ENCODE data around the gene DNER. TPM values are rescaled to one million over a fixed set of nuclear protein-coding genes. Genes with fewer than 3 reads are reported as not detected.

Gene DNER
- total RNA-seq, 1 donor from 2014 or later, result 1.8 TPM

GRCh38 chr2:229335877-229336346, 378.4 kb downstream of the DNER start:
- H3K36me3 ChIP-seq (ENCODE audit: control insufficient read depth, insufficient read depth, low read length), result no peaks in the 10 kb centered on the region
- FAIRE-seq (no peak), DNase-seq (ENCODE audit: low read depth) (no peak)
- no peak overlapping the region for H3K4me3 ChIP-seq (ENCODE audit: low read depth, low read length)
- no peak for TF ChIP-seq CTCF (IDR thresholded peaks at IDR 0.05; ENCODE audit: insufficient read depth, low read length, severe bottlenecking)
- no peaks in the 10 kb centered on the region for H3K27me3 ChIP-seq (ENCODE audit: control insufficient read depth, insufficient read depth, low read length)

- TF ChIP-seq CTCF (IDR thresholded peaks at IDR 0.05; ENCODE audit: insufficient read depth, low read length, severe bottlenecking), result no peak
- no peak for FAIRE-seq
- no peak for DNase-seq (ENCODE audit: low read depth)
- no peaks in the 10 kb centered on the region for H3K36me3 ChIP-seq (ENCODE audit: control insufficient read depth, insufficient read depth, low read length)
- H3K27me3 ChIP-seq (ENCODE audit: control insufficient read depth, insufficient read depth, low read length), result no peaks in the 10 kb centered on the region
- no peak overlapping the region for H3K4me3 ChIP-seq (ENCODE audit: low read depth, low read length)
Measured at GRCh38 chr2:229335330-229335729, 379.0 kb downstream of the DNER start.

- Histone ChIP-seq H3K36me3 (ENCODE audit: control insufficient read depth, insufficient read depth, low read length) (no peaks in the 10 kb centered on the region), H3K27me3 (ENCODE audit: control insufficient read depth, insufficient read depth, low read length) (no peaks in the 10 kb centered on the region), H3K4me3 (ENCODE audit: low read depth, low read length) (no peak overlapping the region)
- no peak for TF ChIP-seq CTCF (IDR thresholded peaks at IDR 0.05; ENCODE audit: insufficient read depth, low read length, severe bottlenecking)
- DNase-seq (ENCODE audit: low read depth) (no peak), FAIRE-seq (no peak)
Measured at GRCh38 chr2:229330952-229331351, 383.4 kb downstream of the DNER start.

GRCh38 chr2:229319558-229319957, 394.8 kb downstream of the DNER start:
- FAIRE-seq (no peak), DNase-seq (ENCODE audit: low read depth) (no peak)
- Histone ChIP-seq H3K4me3 (ENCODE audit: low read depth, low read length) (no peak overlapping the region), H3K27me3 (ENCODE audit: control insufficient read depth, insufficient read depth, low read length) (no peaks in the 10 kb centered on the region), H3K36me3 (ENCODE audit: control insufficient read depth, insufficient read depth, low read length) (no peaks in the 10 kb centered on the region)
- no peak for TF ChIP-seq CTCF (IDR thresholded peaks at IDR 0.05; ENCODE audit: insufficient read depth, low read length, severe bottlenecking)

- Histone ChIP-seq H3K27me3 (ENCODE audit: control insufficient read depth, insufficient read depth, low read length) (no peaks in the 10 kb centered on the region), H3K36me3 (ENCODE audit: control insufficient read depth, insufficient read depth, low read length) (no peaks in the 10 kb centered on the region), H3K4me3 (ENCODE audit: low read depth, low read length) (no peak overlapping the region)
- FAIRE-seq (no peak), DNase-seq (ENCODE audit: low read depth) (no peak)
- TF ChIP-seq CTCF (IDR thresholded peaks at IDR 0.05; ENCODE audit: insufficient read depth, low read length, severe bottlenecking), result no peak
Measured at GRCh38 chr2:229314117-229314516, 400.2 kb downstream of the DNER start.

- peak; percentile 65 for DNase-seq (ENCODE audit: low read depth)
- no peak for FAIRE-seq
- no peaks in the 10 kb centered on the region for H3K27me3 ChIP-seq (ENCODE audit: control insufficient read depth, insufficient read depth, low read length)
- H3K36me3 ChIP-seq (ENCODE audit: control insufficient read depth, insufficient read depth, low read length), result no peaks in the 10 kb centered on the region
- no peak overlapping the region for H3K4me3 ChIP-seq (ENCODE audit: low read depth, low read length)
- TF ChIP-seq CTCF (IDR thresholded peaks at IDR 0.05; ENCODE audit: insufficient read depth, low read length, severe bottlenecking), result no peak
Measured at GRCh38 chr2:229313591-229313990, 400.8 kb downstream of the DNER start.

All from bronchial epithelial cell (primary cell).